Left cardiac atrium (tissue), 4 donors: Measurements from ENCODE around the gene SORCS2. TPM values are rescaled to one million over a fixed set of nuclear protein-coding genes. Genes with fewer than 3 reads are reported as not detected.

Experiments used
- ATAC-seq, 2 donors: fragments of 200-7000 bp; cut with Tn5 transposase; one replicate each; pipeline ENCODE4 v1.9.1; 2020; ENCODE audit warnings: mild to moderate bottlenecking in 2 of 2, moderate library complexity in 2 of 2
- DNase-seq: peaks from one replicate; pipeline ENCODE4 v3.0.0-alpha.2; 2020
- intact Hi-C, 2 donors: fragments of 100-400 bp; cut with DNase I; formaldehyde crosslinking; loops; one replicate each; pipeline versions ENCODE4 v1.14.1 to v1.15.1; 2022 to 2023
- total RNA-seq, 2 donors: library from RNA; stranded (reverse); fragmentation: NEBNext Ultra II Directional; extraction: Animal tissue kit (Norgen Biotek cat#: 25700); gene quantifications; one replicate each; pipeline ENCODE4 v1.2.1, GENCODE V29; 2021
- donor health status: DM: no; HTN: yes; CAD: no.
- donor health status: DM: no; HTN: yes; CAD: no; lungs with severe emphysema.
- donor health status: DM: yes; HTN: yes; CAD: no.
- donor health status: Dilated cardiomyopathy.

The SORCS2 gene
- total RNA-seq, 2 donors from 2014 or later: 2.4 to 2.6 TPM

GRCh38 chr4:7195141-7195515 is 2.8 kb downstream of the SORCS2 start:
- no peak for DNase-seq
- ATAC-seq: no peak

GRCh38 chr4:7195546-7196287 is 3.4 kb downstream of the SORCS2 start:
- DNase-seq (no peak), ATAC-seq (no peak)
- intact Hi-C loops: loop anchor here in 1 of 2 donors (10.0 kb wide), 1 partner anchor 519 kb away; no protein-coding TSS in a partner anchor

More at GRCh38 chr4:7195141-7195515, 2.8 kb downstream of the SORCS2 start:
- intact Hi-C loops: loop anchor here in 1 of 2 donors (10.0 kb wide), 1 partner anchor 520 kb away; no protein-coding TSS in a partner anchor

- DNase-seq: no peak
Observed at GRCh38 chr4:7196288-7196651, 3.9 kb downstream of the SORCS2 start.

GRCh38 chr4:7196736-7197135 is 4.4 kb downstream of the SORCS2 start:
- ATAC-seq: no peak
- intact Hi-C loops: loop anchor here in 1 of 2 donors (10.0 kb wide), 1 partner anchor 518 kb away; no protein-coding TSS in a partner anchor
- DNase-seq: no peak

More at GRCh38 chr4:7196288-7196651, 3.9 kb downstream of the SORCS2 start:
- intact Hi-C loops: loop anchor here in 1 of 2 donors (10.0 kb wide), 1 partner anchor 519 kb away; no protein-coding TSS in a partner anchor
- ATAC-seq: no peak

GRCh38 chr4:7197910-7198309 is 5.6 kb downstream of the SORCS2 start:
- DNase-seq: no peak
- ATAC-seq: no peak
- intact Hi-C loops: loop anchor here in 1 of 2 donors (10.0 kb wide), 1 partner anchor 517 kb away; no protein-coding TSS in a partner anchor

GRCh38 chr4:7198440-7199128 is 6.2 kb downstream of the SORCS2 start:
- ATAC-seq (no peak), DNase-seq (no peak)
- intact Hi-C loops: loop anchor here in 1 of 2 donors (10.0 kb wide), 1 partner anchor 516 kb away; no protein-coding TSS in a partner anchor

- intact Hi-C loops: loop anchor here in 1 of 2 donors (10.0 kb wide), 1 partner anchor 516 kb away; no protein-coding TSS in a partner anchor
- no peak for DNase-seq
- no peak for ATAC-seq
Observed at GRCh38 chr4:7199129-7199725, 6.9 kb downstream of the SORCS2 start.

GRCh38 chr4:7199771-7200441 is 7.6 kb downstream of the SORCS2 start:
- DNase-seq (no peak), ATAC-seq (no peak)
- intact Hi-C loops: loop anchor here (10.0 kb wide), 2 partner anchors 55 to 515 kb away; no protein-coding TSS in a partner anchor

GRCh38 chr4:7200801-7201200 is 8.5 kb downstream of the SORCS2 start:
- DNase-seq (no peak), ATAC-seq (no peak)
- intact Hi-C loops: loop anchor here in 1 of 2 donors (10.0 kb wide), 1 partner anchor 54 kb away; no protein-coding TSS in a partner anchor

- DNase-seq (no peak), ATAC-seq (no peak)
- intact Hi-C loops: loop anchor here in 1 of 2 donors (10.0 kb wide), 1 partner anchor 53 kb away; no protein-coding TSS in a partner anchor
Observed at GRCh38 chr4:7201420-7202305, 9.3 kb downstream of the SORCS2 start.

- DNase-seq (no peak), ATAC-seq (no peak)
- intact Hi-C loops: loop anchor here in 1 of 2 donors (10.0 kb wide), 1 partner anchor 52 kb away; no protein-coding TSS in a partner anchor
Observed at GRCh38 chr4:7202411-7202810, 10.1 kb downstream of the SORCS2 start.

- intact Hi-C loops: loop anchor here in 1 of 2 donors (10.0 kb wide), 1 partner anchor 50 kb away; no protein-coding TSS in a partner anchor
- DNase-seq (peak; percentile 12), ATAC-seq (no peak)
Observed at GRCh38 chr4:7204656-7205387, 12.5 kb downstream of the SORCS2 start.

GRCh38 chr4:7206385-7206784 is 14.0 kb downstream of the SORCS2 start:
- ATAC-seq (peak; percentile 41 to 86), DNase-seq (peak; percentile 67)
- intact Hi-C loops: loop anchor here in 1 of 2 donors (10.0 kb wide), 1 partner anchor 48 kb away; no protein-coding TSS in a partner anchor

GRCh38 chr4:7206911-7207567 is 14.7 kb downstream of the SORCS2 start:
- ATAC-seq (peak; percentile 96 to 97), DNase-seq (peak; percentile 88)
- intact Hi-C loops: loop anchor here in 1 of 2 donors (10.0 kb wide), 1 partner anchor 48 kb away; no protein-coding TSS in a partner anchor

GRCh38 chr4:7207628-7208231 is 15.4 kb downstream of the SORCS2 start:
- intact Hi-C loops: loop anchor here in 1 of 2 donors (10.0 kb wide), 1 partner anchor 47 kb away; no protein-coding TSS in a partner anchor
- ATAC-seq (peak in 1 of 2 donors; percentile 5), DNase-seq (no peak)
